ENCODE measurements around the gene CCDC14. TPM values are rescaled to one million over a fixed set of nuclear protein-coding genes. Genes with fewer than 3 reads are reported as not detected.

The CCDC14 gene
- total and polyA plus RNA-seq, 2 experiments from 2014 or later = 52.5 to 113 TPM

GRCh38 chr3:123951522-123952447 lies 9.2 kb downstream of the CCDC14 start:
- no peak overlapping the region for H3K27ac ChIP-seq (ENCODE audit: low read depth)

More at GRCh38 chr3:123951522-123952447, 9.2 kb downstream of the CCDC14 start:
- Histone ChIP-seq H3K4me1 (ENCODE audit: insufficient read depth) (no peaks in the 10 kb centered on the region), H3K4me2 (no peak overlapping the region), H3K4me3 (no peak overlapping the region), H3K79me2 (replicated peaks; ENCODE audit: insufficient read depth) (no peaks in the 10 kb centered on the region), H3K36me3 (ENCODE audit: insufficient read depth) (peaks cover 43% of the 10 kb centered on the region), H4K20me1 (replicated peaks; ENCODE audit: insufficient read depth) (0 out of 2 replicates have a peak, but pooled peaks cover 6% of the 10 kb centered on the region), H3F3A (replicated peaks; ENCODE audit: low read depth) (no peaks in the 10 kb centered on the region), H3K9me2 (ENCODE audit: insufficient read depth) (no peaks in the 10 kb centered on the region), H3K27me3 (ENCODE audit: insufficient read depth) (no peaks in the 10 kb centered on the region), H2AFZ (no peak overlapping the region)
- Mint-ChIP-seq H3K27ac (no peak overlapping the region), H3K27me3 (ENCODE audit: insufficient read depth, low read depth, poor library complexity) (no peaks in the 10 kb centered on the region), H3K9me3 (no peaks in the 10 kb centered on the region), H3K4me3 (no peak overlapping the region), H3K4me1 (no peaks in the 10 kb centered on the region), H3K36me3 (ENCODE audit: low read depth) (peaks cover 46% of the 10 kb centered on the region)
- DNase-seq (ENCODE audit: low spot score) (no peak), ATAC-seq (no peak)
- TF ChIP-seq ZNF331 (CRISPR knock-in tag; IDR thresholded peaks at IDR 0.05; ENCODE audit: low read depth) = no peak
- TF ChIP-seq NANOG (IDR thresholded peaks at IDR 0.05; ENCODE audit: borderline replicate concordance) = no peak
- TF ChIP-seq STAT1 (IDR thresholded peaks at IDR 0.05; ENCODE audit: unreplicated experiment) = no peak
- TF ChIP-seq ZNF114 (CRISPR knock-in tag; IDR thresholded peaks at IDR 0.05) = no peak
- no peak for TF ChIP-seq ZNF462 (CRISPR knock-in tag; IDR thresholded peaks at IDR 0.05)
- TF ChIP-seq CTCF (conservative IDR thresholded peaks at IDR 0.05; ENCODE audit: low read depth in 2 of 2) = no peak
- TF ChIP-seq ETS1 (IDR thresholded peaks at IDR 0.05) = no peak
- TF ChIP-seq EZH2phosphoT487 (IDR thresholded peaks at IDR 0.05; ENCODE audit: unreplicated experiment) = no peak
- no peak for TF ChIP-seq POLR2AphosphoS5 (IDR thresholded peaks at IDR 0.05; ENCODE audit: low read depth)
- no peak for TF ChIP-seq JUNB (IDR thresholded peaks at IDR 0.05; ENCODE audit: unreplicated experiment)
- no peak for TF ChIP-seq EZH2 (IDR thresholded peaks at IDR 0.05; ENCODE audit: low read depth, unreplicated experiment)
- TF ChIP-seq CREB1 (CRISPR knock-in tag; IDR thresholded peaks at IDR 0.05; ENCODE audit: low read depth) = no peak
